GM21529 (cell line): Measurements from ENCODE around the gene MCF2L.

Experiments used
- ATAC-seq: cut with Tn5 transposase; IDR thresholded peaks from one replicate; pipeline ENCODE4 v1.9.1; 2021; ENCODE audit not compliant: unreplicated experiment

Gene MCF2L

GRCh38 chr13:112963641-112964040, 5.4 kb upstream of the MCF2L start:
- no peak for ATAC-seq

- ATAC-seq = no peak
These were observed 4.0 kb upstream of the MCF2L start for GRCh38 chr13:112964971-112965492.

- no peak for ATAC-seq
These were observed 3.4 kb upstream of the MCF2L start for GRCh38 chr13:112965573-112966115.

- ATAC-seq = no peak
These were observed 2.2 kb upstream of the MCF2L start for GRCh38 chr13:112966776-112967175.

- no peak for ATAC-seq
These were observed 1.2 kb upstream of the MCF2L start for GRCh38 chr13:112967686-112968379.

GRCh38 chr13:112968380-112968909, 569 bp upstream of the MCF2L start:
- ATAC-seq = no peak

GRCh38 chr13:112969692-112970338, 801 bp downstream of the MCF2L start:
- ATAC-seq = no peak

GRCh38 chr13:112970552-112971287, 1.7 kb downstream of the MCF2L start:
- no peak for ATAC-seq

- ATAC-seq = no peak
These were observed 2.3 kb downstream of the MCF2L start for GRCh38 chr13:112971288-112971643.

- ATAC-seq = no peak
These were observed 3.2 kb downstream of the MCF2L start for GRCh38 chr13:112972258-112972657.

GRCh38 chr13:112972867-112973576, 4.0 kb downstream of the MCF2L start:
- ATAC-seq = no peak

- no peak for ATAC-seq
These were observed 4.5 kb downstream of the MCF2L start for GRCh38 chr13:112973577-112973951.

- ATAC-seq = no peak
These were observed 5.1 kb downstream of the MCF2L start for GRCh38 chr13:112974125-112974524.

GRCh38 chr13:112974671-112975070, 5.7 kb downstream of the MCF2L start:
- no peak for ATAC-seq

GRCh38 chr13:112975401-112975939, 6.5 kb downstream of the MCF2L start:
- no peak for ATAC-seq

- ATAC-seq = no peak
These were observed 7.5 kb downstream of the MCF2L start for GRCh38 chr13:112976526-112976925.

- no peak for ATAC-seq
These were observed 8.1 kb downstream of the MCF2L start for GRCh38 chr13:112977091-112977490.

- no peak for ATAC-seq
These were observed 8.5 kb downstream of the MCF2L start for GRCh38 chr13:112977525-112977924.

- no peak for ATAC-seq
These were observed 9.8 kb downstream of the MCF2L start for GRCh38 chr13:112978561-112979405.
